WTC11 (cell line): ENCODE results near the gene ZNF438. TPM values are rescaled to one million over a fixed set of nuclear protein-coding genes. Genes with fewer than 3 reads are reported as not detected.

Experiments used
- ATAC-seq: fragments of 200-7000 bp; cut with Tn5 transposase; 2 replicates; pipeline ENCODE4 v1.10.0; 2021; ENCODE audit warnings: mild to moderate bottlenecking, moderate library complexity
- CTCF ChIA-PET: fragments of 300-600 bp; sonication (Branson Sonifier 250); formaldehyde crosslinking; loops from one replicate; lab custom pipeline; 2021; ENCODE audit warnings: antibody characterized with exemption; lab: Charles Lee
- POLR2A ChIA-PET: fragments of 350-600 bp; sonication (Branson Sonifier 250); formaldehyde crosslinking; loops from one replicate; lab custom pipeline; 2021; ENCODE audit warnings: antibody characterized with exemption; lab: Charles Lee
- DNase-seq: peaks from one replicate; pipeline ENCODE4 v3.0.0; 2021; ENCODE audit warnings: low spot score
- H3K27ac Mint-ChIP-seq: 2 replicates; pipeline ENCODE4 v1.8.0; 2021; ENCODE audit warnings: mixed read lengths
- H3K27me3 Mint-ChIP-seq: 2 replicates; pipeline ENCODE4 v1.8.0; 2021; ENCODE audit warnings: low read depth, mild to moderate bottlenecking, moderate library complexity, mixed read lengths
- H3K36me3 Mint-ChIP-seq: 2 replicates; pipeline ENCODE4 v1.8.0; 2021; ENCODE audit warnings: mixed read lengths
- H3K4me1 Mint-ChIP-seq: 2 replicates; pipeline ENCODE4 v1.8.0; 2022; ENCODE audit warnings: mixed read lengths
- H3K4me3 Mint-ChIP-seq: 2 replicates; pipeline ENCODE4 v1.8.0; 2021; ENCODE audit warnings: mild to moderate bottlenecking, moderate library complexity, mixed read lengths
- H3K9me3 Mint-ChIP-seq: 2 replicates; pipeline ENCODE4 v1.8.0; 2021; ENCODE audit warnings: mixed read lengths
- CREB1 ChIP-seq: sonication (generic); formaldehyde crosslinking; IDR thresholded peaks from 2 replicates; pipeline ENCODE4 v1.8.0; 2023; ENCODE audit warnings: mild to moderate bottlenecking, missing genetic modification reagents
- E2F5 ChIP-seq: sonication (generic); formaldehyde crosslinking; IDR thresholded peaks from 2 replicates; pipeline ENCODE4 v1.8.1; 2022; ENCODE audit warnings: mild to moderate bottlenecking, moderate library complexity, missing genetic modification reagents
- ETV6 ChIP-seq: sonication (generic); formaldehyde crosslinking; IDR thresholded peaks from 2 replicates; pipeline ENCODE4 v1.8.1; 2022; ENCODE audit warnings: mild to moderate bottlenecking, missing genetic modification reagents
- GTF2I ChIP-seq: fragments of 250-450 bp; sonication (Bioruptor Pico); conservative IDR thresholded peaks from 2 replicates; pipeline ENCODE4 v1.4.0; 2021; ENCODE audit warnings: mild to moderate bottlenecking
- KAT7 ChIP-seq: sonication (generic); formaldehyde crosslinking; IDR thresholded peaks from 2 replicates; pipeline ENCODE4 v1.8.1; 2023; ENCODE audit warnings: missing genetic modification reagents, mild to moderate bottlenecking, borderline replicate concordance
- MXD4 ChIP-seq: fragments of 250-450 bp; sonication (Bioruptor Pico); IDR thresholded peaks from 2 replicates; pipeline ENCODE4 v1.8.0; 2021; ENCODE audit warnings: mild to moderate bottlenecking, moderate library complexity, borderline replicate concordance
- OVOL2 ChIP-seq: fragments of 250-450 bp; sonication (Bioruptor Pico); IDR thresholded peaks from 2 replicates; pipeline ENCODE4 v1.9.0; 2021; ENCODE audit warnings: mild to moderate bottlenecking, borderline replicate concordance
- STAT6 ChIP-seq: sonication (generic); formaldehyde crosslinking; conservative IDR thresholded peaks from 2 replicates; pipeline ENCODE4 v1.8.1; 2023; ENCODE audit warnings: mild to moderate bottlenecking, low read depth, missing genetic modification reagents, moderate library complexity
- TCF7 ChIP-seq: sonication (generic); formaldehyde crosslinking; IDR thresholded peaks from 2 replicates; pipeline ENCODE4 v1.8.0; 2022; ENCODE audit warnings: mild to moderate bottlenecking, low read depth, missing genetic modification reagents, moderate library complexity
- TP53 ChIP-seq: sonication (generic); formaldehyde crosslinking; IDR thresholded peaks from 2 replicates; pipeline ENCODE4 v1.8.1; 2023; ENCODE audit warnings: mild to moderate bottlenecking, missing genetic modification reagents
- ZMAT4 ChIP-seq: fragments of 250-450 bp; sonication (Bioruptor Pico); IDR thresholded peaks from 2 replicates; pipeline ENCODE4 v1.9.0; 2021; ENCODE audit warnings: mild to moderate bottlenecking
- ZNF138 ChIP-seq: sonication (generic); formaldehyde crosslinking; conservative IDR thresholded peaks from 2 replicates; pipeline ENCODE4 v1.8.1; 2022; ENCODE audit warnings: mild to moderate bottlenecking, moderate library complexity, missing genetic modification reagents
- ZNF416 ChIP-seq: fragments of 250-450 bp; sonication (Bioruptor Pico); IDR thresholded peaks from 2 replicates; pipeline ENCODE4 v1.9.0; 2021; ENCODE audit warnings: mild to moderate bottlenecking, inconsistent platforms
- total RNA-seq: library from RNA; stranded (reverse); gene quantifications from 3 replicates; pipeline ENCODE4 v1.2.3, GENCODE V29; 2021
- TF ChIP-seq, protein P1 (sequence below): sonication (generic); formaldehyde crosslinking; IDR thresholded peaks from 2 replicates; pipeline ENCODE4 v1.8.0; 2022; ENCODE audit warnings: missing genetic modification reagents
- TF ChIP-seq, protein P2 (sequence below): sonication (generic); formaldehyde crosslinking; IDR thresholded peaks from 2 replicates; pipeline ENCODE4 v1.8.0; 2022; ENCODE audit warnings: mild to moderate bottlenecking, missing genetic modification reagents

Gene ZNF438
- total RNA-seq, 1 experiment from 2014 or later: 1.9 TPM

DNA sequence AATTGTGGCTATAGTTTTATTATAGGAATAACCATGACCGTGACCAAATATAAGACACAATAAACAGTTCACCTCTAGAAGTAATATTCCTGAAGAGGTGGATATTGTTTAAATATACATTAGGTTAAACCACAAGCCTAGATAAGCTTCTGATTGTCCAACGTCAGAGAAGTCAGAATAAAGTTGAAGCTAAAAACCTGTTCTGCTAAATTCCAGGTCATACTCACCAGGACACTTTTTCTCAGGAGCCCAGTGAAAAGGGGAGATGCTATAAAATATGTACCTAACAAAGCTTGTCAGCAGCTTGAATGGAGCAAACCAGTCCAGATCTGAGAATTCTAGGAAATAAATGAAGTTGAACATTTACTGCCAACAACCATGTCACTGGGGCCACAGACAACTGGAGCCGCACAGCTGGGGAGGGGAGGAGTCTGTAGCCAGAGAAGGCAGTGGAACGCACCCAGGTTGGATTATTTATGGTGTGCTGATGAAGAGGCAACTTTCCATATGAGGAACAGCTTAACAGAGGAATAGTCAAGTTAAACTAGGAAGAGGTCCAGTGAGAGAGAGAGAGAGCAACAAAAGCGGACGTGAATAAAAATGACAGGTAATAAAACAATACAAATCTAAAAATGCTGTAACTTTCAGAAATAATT, 191.1 kb downstream of the ZNF438 start (continued):
- TF ChIP-seq STAT6 (CRISPR knock-in tag): no peak

- peaks cover 10% of the 10 kb centered on the region for H3K4me1 Mint-ChIP-seq
- peaks cover 4% of the 10 kb centered on the region; the same call in 1 of the 2 replicates for H3K9me3 Mint-ChIP-seq
- DNase-seq (no peak), ATAC-seq (no peak)
- CTCF ChIA-PET: no interaction called here
- H3K27me3 Mint-ChIP-seq: no peaks in the 10 kb centered on the region
- H3K4me3 Mint-ChIP-seq: no peak overlapping the region
- TF ChIP-seq E2F5 (no peak), OVOL2 (CRISPR knock-in tag) (no peak), ZMAT4 (CRISPR knock-in tag) (no peak), ZNF416 (CRISPR knock-in tag) (no peak), STAT6 (CRISPR knock-in tag) (no peak), MXD4 (CRISPR knock-in tag) (no peak), ZNF138 (CRISPR knock-in tag) (no peak), CREB1 (CRISPR knock-in tag) (no peak), ETV6 (no peak), TP53 (CRISPR knock-in tag) (no peak), GTF2I (CRISPR knock-in tag) (no peak), TCF7 (no peak), KAT7 (CRISPR knock-in tag) (no peak)
- TF ChIP-seq, protein P1, sequence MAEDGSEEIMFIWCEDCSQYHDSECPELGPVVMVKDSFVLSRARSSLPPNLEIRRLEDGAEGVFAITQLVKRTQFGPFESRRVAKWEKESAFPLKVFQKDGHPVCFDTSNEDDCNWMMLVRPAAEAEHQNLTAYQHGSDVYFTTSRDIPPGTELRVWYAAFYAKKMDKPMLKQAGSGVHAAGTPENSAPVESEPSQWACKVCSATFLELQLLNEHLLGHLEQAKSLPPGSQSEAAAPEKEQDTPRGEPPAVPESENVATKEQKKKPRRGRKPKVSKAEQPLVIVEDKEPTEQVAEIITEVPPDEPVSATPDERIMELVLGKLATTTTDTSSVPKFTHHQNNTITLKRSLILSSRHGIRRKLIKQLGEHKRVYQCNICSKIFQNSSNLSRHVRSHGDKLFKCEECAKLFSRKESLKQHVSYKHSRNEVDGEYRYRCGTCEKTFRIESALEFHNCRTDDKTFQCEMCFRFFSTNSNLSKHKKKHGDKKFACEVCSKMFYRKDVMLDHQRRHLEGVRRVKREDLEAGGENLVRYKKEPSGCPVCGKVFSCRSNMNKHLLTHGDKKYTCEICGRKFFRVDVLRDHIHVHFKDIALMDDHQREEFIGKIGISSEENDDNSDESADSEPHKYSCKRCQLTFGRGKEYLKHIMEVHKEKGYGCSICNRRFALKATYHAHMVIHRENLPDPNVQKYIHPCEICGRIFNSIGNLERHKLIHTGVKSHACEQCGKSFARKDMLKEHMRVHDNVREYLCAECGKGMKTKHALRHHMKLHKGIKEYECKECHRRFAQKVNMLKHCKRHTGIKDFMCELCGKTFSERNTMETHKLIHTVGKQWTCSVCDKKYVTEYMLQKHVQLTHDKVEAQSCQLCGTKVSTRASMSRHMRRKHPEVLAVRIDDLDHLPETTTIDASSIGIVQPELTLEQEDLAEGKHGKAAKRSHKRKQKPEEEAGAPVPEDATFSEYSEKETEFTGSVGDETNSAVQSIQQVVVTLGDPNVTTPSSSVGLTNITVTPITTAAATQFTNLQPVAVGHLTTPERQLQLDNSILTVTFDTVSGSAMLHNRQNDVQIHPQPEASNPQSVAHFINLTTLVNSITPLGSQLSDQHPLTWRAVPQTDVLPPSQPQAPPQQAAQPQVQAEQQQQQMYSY (CRISPR knock-in tag): no peak
- TF ChIP-seq, protein P2, sequence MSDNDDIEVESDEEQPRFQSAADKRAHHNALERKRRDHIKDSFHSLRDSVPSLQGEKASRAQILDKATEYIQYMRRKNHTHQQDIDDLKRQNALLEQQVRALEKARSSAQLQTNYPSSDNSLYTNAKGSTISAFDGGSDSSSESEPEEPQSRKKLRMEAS (CRISPR knock-in tag): no peak
- no peak overlapping the region for H3K27ac Mint-ChIP-seq
- POLR2A ChIA-PET: no interaction called here
- no peaks in the 10 kb centered on the region for H3K36me3 Mint-ChIP-seq
These were observed 192.0 kb downstream of the ZNF438 start for GRCh38 chr10:30839652-30840051.
